WTC11 (cell line): Measurements from ENCODE around the gene KCNG3. TPM values are rescaled to one million over a fixed set of nuclear protein-coding genes. Genes with fewer than 3 reads are reported as not detected.

Source experiments
- ATAC-seq: fragments of 200-7000 bp; cut with Tn5 transposase; 2 replicates; pipeline ENCODE4 v1.10.0; 2021; ENCODE audit warnings: mild to moderate bottlenecking, moderate library complexity
- CTCF ChIA-PET: fragments of 300-600 bp; sonication (Branson Sonifier 250); formaldehyde crosslinking; loops from one replicate; lab custom pipeline; 2021; ENCODE audit warnings: antibody characterized with exemption; lab: Charles Lee
- POLR2A ChIA-PET: fragments of 350-600 bp; sonication (Branson Sonifier 250); formaldehyde crosslinking; loops from one replicate; lab custom pipeline; 2021; ENCODE audit warnings: antibody characterized with exemption; lab: Charles Lee
- DNase-seq: peaks from one replicate; pipeline ENCODE4 v3.0.0; 2021; ENCODE audit warnings: low spot score
- H3K27ac Mint-ChIP-seq: 2 replicates; pipeline ENCODE4 v1.8.0; 2021; ENCODE audit warnings: mixed read lengths
- H3K27me3 Mint-ChIP-seq: 2 replicates; pipeline ENCODE4 v1.8.0; 2021; ENCODE audit warnings: low read depth, mild to moderate bottlenecking, moderate library complexity, mixed read lengths
- H3K36me3 Mint-ChIP-seq: 2 replicates; pipeline ENCODE4 v1.8.0; 2021; ENCODE audit warnings: mixed read lengths
- H3K4me1 Mint-ChIP-seq: 2 replicates; pipeline ENCODE4 v1.8.0; 2022; ENCODE audit warnings: mixed read lengths
- H3K4me3 Mint-ChIP-seq: 2 replicates; pipeline ENCODE4 v1.8.0; 2021; ENCODE audit warnings: mild to moderate bottlenecking, moderate library complexity, mixed read lengths
- H3K9me3 Mint-ChIP-seq: 2 replicates; pipeline ENCODE4 v1.8.0; 2021; ENCODE audit warnings: mixed read lengths
- ATF1 ChIP-seq: sonication (generic); formaldehyde crosslinking; IDR thresholded peaks from 2 replicates; pipeline ENCODE4 v1.8.1; 2023; ENCODE audit warnings: mild to moderate bottlenecking, moderate library complexity, missing genetic modification reagents
- CREB1 ChIP-seq: sonication (generic); formaldehyde crosslinking; IDR thresholded peaks from 2 replicates; pipeline ENCODE4 v1.8.0; 2023; ENCODE audit warnings: mild to moderate bottlenecking, missing genetic modification reagents
- ETV6 ChIP-seq: sonication (generic); formaldehyde crosslinking; IDR thresholded peaks from 2 replicates; pipeline ENCODE4 v1.8.1; 2022; ENCODE audit warnings: mild to moderate bottlenecking, missing genetic modification reagents
- FOXJ3 ChIP-seq: sonication (generic); formaldehyde crosslinking; IDR thresholded peaks from 2 replicates; pipeline ENCODE4 v1.9.0; 2021; ENCODE audit warnings: missing genetic modification reagents, mild to moderate bottlenecking, borderline replicate concordance
- GRHL2 ChIP-seq: fragments of 250-450 bp; sonication (Bioruptor Pico); IDR thresholded peaks from 2 replicates; pipeline ENCODE4 v1.8.0; 2022; ENCODE audit warnings: mild to moderate bottlenecking, moderate library complexity; ENCODE audit not compliant: insufficient replicate concordance, severe bottlenecking
- HMGA2 ChIP-seq: fragments of 250-450 bp; sonication (Bioruptor Pico); IDR thresholded peaks from 2 replicates; pipeline ENCODE4 v1.4.0; 2021; ENCODE audit warnings: mild to moderate bottlenecking, moderate library complexity
- IRF2 ChIP-seq: sonication (generic); formaldehyde crosslinking; IDR thresholded peaks from 2 replicates; pipeline ENCODE4 v1.8.0; 2022; ENCODE audit warnings: low read depth, missing genetic modification reagents, borderline replicate concordance
- JUN ChIP-seq: sonication (generic); formaldehyde crosslinking; IDR thresholded peaks from 2 replicates; pipeline ENCODE4 v1.8.0; 2023; ENCODE audit warnings: mild to moderate bottlenecking, missing genetic modification reagents
- NFATC4 ChIP-seq: fragments of 250-450 bp; sonication (Bioruptor Pico); IDR thresholded peaks from 2 replicates; pipeline ENCODE4 v1.9.0; 2021; ENCODE audit warnings: mild to moderate bottlenecking
- NR3C1 ChIP-seq: sonication (generic); formaldehyde crosslinking; conservative IDR thresholded peaks from 2 replicates; pipeline ENCODE4 v1.8.1; 2023; ENCODE audit warnings: low read depth, mild to moderate bottlenecking, missing genetic modification reagents
- OVOL2 ChIP-seq: fragments of 250-450 bp; sonication (Bioruptor Pico); IDR thresholded peaks from 2 replicates; pipeline ENCODE4 v1.9.0; 2021; ENCODE audit warnings: mild to moderate bottlenecking, borderline replicate concordance
- PRRX2 ChIP-seq: fragments of 250-450 bp; sonication (Bioruptor Pico); IDR thresholded peaks from 2 replicates; pipeline ENCODE4 v1.8.0; 2021; ENCODE audit warnings: mild to moderate bottlenecking
- ZNF121 ChIP-seq: sonication (generic); formaldehyde crosslinking; IDR thresholded peaks from 2 replicates; pipeline ENCODE4 v1.8.0; 2023; ENCODE audit warnings: missing genetic modification reagents
- ZNF138 ChIP-seq: sonication (generic); formaldehyde crosslinking; conservative IDR thresholded peaks from 2 replicates; pipeline ENCODE4 v1.8.1; 2022; ENCODE audit warnings: mild to moderate bottlenecking, moderate library complexity, missing genetic modification reagents
- ZNF232 ChIP-seq: sonication (generic); formaldehyde crosslinking; IDR thresholded peaks from 2 replicates; pipeline ENCODE4 v1.8.0; 2022; ENCODE audit warnings: mild to moderate bottlenecking, missing genetic modification reagents
- ZNF317 ChIP-seq: sonication (generic); formaldehyde crosslinking; IDR thresholded peaks from 2 replicates; pipeline ENCODE4 v1.8.1; 2023; ENCODE audit warnings: low read depth, mild to moderate bottlenecking, moderate library complexity, missing genetic modification reagents, borderline replicate concordance
- ZNF396 ChIP-seq: fragments of 250-450 bp; sonication (Bioruptor Pico); IDR thresholded peaks from 2 replicates; pipeline ENCODE4 v1.8.0; 2021; ENCODE audit warnings: mild to moderate bottlenecking, moderate library complexity, borderline replicate concordance
- total RNA-seq: library from RNA; stranded (reverse); gene quantifications from 3 replicates; pipeline ENCODE4 v1.2.3, GENCODE V29; 2021
- TF ChIP-seq, protein P1 (sequence below): sonication (generic); formaldehyde crosslinking; IDR thresholded peaks from 2 replicates; pipeline ENCODE4 v1.8.1; 2022; ENCODE audit warnings: mild to moderate bottlenecking, moderate library complexity, missing genetic modification reagents
- TF ChIP-seq, protein P2 (sequence below): fragments of 250-450 bp; sonication (Bioruptor Pico); IDR thresholded peaks from 2 replicates; pipeline ENCODE4 v1.9.0; 2021; ENCODE audit warnings: mild to moderate bottlenecking, borderline replicate concordance
- TF ChIP-seq, protein P3 (sequence below): sonication (generic); formaldehyde crosslinking; IDR thresholded peaks from 2 replicates; pipeline ENCODE4 v1.8.1; 2022; ENCODE audit warnings: low read depth, mild to moderate bottlenecking, moderate library complexity, missing genetic modification reagents, borderline replicate concordance
- TF ChIP-seq, protein P4 (sequence below): sonication (generic); formaldehyde crosslinking; conservative IDR thresholded peaks from 2 replicates; pipeline ENCODE4 v1.8.1; 2023; ENCODE audit warnings: mild to moderate bottlenecking, low read depth, missing genetic modification reagents, moderate library complexity
- TF ChIP-seq, protein P5 (sequence below): fragments of 250-450 bp; sonication (Bioruptor Pico); IDR thresholded peaks from 2 replicates; pipeline ENCODE4 v1.9.0; 2021; ENCODE audit warnings: moderate library complexity, mild to moderate bottlenecking, inconsistent platforms, borderline replicate concordance
- TF ChIP-seq, protein P6 (sequence below): sonication (generic); formaldehyde crosslinking; IDR thresholded peaks from 2 replicates; pipeline ENCODE4 v1.8.1; 2023; ENCODE audit warnings: mild to moderate bottlenecking, missing genetic modification reagents, moderate library complexity

Gene KCNG3
- total RNA-seq, 1 experiment from 2014 or later = 15.5 TPM

DNA sequence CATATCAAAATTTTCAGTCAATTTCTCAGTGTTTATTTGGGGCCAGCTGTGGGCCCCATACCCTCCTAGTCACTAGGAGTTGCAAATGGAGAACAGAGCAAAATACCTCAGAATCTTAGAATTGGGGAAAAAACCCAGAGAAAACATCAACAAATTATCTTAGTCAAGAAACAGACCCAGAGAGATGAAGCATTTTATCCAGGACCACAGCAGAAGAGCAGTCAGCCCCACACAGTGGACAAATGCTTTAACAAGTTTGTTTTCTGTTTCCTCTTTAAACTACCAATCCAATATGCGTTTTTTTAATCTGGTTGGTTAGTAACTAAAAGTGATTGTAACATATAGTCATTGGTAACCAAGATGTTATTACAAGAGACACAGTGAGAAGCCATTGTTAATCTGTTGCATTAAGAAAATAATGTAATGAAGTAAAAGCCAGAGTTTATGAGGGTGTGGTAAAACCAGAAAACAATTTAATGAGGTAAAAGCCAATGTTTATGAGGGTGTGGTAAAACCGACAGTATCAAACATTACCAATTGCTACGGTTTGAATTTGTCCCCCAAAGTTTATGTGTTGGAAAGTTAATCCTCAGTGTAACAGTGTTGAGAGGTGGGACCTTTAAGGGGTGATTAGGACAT is 72.1 kb downstream of the KCNG3 start:
- Mint-ChIP-seq H3K36me3 (no peaks in the 10 kb centered on the region), H3K4me3 (no peak overlapping the region), H3K4me1 (peaks cover 24% of the 10 kb centered on the region), H3K27me3 (no peaks in the 10 kb centered on the region), H3K9me3 (no peaks in the 10 kb centered on the region), H3K27ac (no peak overlapping the region)
- ChIA-PET CTCF (no interaction called here), POLR2A (no interaction called here)
- TF ChIP-seq, protein P1, sequence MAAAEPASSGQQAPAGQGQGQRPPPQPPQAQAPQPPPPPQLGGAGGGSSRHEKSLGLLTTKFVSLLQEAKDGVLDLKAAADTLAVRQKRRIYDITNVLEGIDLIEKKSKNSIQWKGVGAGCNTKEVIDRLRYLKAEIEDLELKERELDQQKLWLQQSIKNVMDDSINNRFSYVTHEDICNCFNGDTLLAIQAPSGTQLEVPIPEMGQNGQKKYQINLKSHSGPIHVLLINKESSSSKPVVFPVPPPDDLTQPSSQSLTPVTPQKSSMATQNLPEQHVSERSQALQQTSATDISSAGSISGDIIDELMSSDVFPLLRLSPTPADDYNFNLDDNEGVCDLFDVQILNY (CRISPR knock-in tag) = no peak
- TF ChIP-seq HMGA2 (CRISPR knock-in tag) (no peak), JUN (CRISPR knock-in tag) (no peak), OVOL2 (CRISPR knock-in tag) (no peak)
- TF ChIP-seq, protein P2, sequence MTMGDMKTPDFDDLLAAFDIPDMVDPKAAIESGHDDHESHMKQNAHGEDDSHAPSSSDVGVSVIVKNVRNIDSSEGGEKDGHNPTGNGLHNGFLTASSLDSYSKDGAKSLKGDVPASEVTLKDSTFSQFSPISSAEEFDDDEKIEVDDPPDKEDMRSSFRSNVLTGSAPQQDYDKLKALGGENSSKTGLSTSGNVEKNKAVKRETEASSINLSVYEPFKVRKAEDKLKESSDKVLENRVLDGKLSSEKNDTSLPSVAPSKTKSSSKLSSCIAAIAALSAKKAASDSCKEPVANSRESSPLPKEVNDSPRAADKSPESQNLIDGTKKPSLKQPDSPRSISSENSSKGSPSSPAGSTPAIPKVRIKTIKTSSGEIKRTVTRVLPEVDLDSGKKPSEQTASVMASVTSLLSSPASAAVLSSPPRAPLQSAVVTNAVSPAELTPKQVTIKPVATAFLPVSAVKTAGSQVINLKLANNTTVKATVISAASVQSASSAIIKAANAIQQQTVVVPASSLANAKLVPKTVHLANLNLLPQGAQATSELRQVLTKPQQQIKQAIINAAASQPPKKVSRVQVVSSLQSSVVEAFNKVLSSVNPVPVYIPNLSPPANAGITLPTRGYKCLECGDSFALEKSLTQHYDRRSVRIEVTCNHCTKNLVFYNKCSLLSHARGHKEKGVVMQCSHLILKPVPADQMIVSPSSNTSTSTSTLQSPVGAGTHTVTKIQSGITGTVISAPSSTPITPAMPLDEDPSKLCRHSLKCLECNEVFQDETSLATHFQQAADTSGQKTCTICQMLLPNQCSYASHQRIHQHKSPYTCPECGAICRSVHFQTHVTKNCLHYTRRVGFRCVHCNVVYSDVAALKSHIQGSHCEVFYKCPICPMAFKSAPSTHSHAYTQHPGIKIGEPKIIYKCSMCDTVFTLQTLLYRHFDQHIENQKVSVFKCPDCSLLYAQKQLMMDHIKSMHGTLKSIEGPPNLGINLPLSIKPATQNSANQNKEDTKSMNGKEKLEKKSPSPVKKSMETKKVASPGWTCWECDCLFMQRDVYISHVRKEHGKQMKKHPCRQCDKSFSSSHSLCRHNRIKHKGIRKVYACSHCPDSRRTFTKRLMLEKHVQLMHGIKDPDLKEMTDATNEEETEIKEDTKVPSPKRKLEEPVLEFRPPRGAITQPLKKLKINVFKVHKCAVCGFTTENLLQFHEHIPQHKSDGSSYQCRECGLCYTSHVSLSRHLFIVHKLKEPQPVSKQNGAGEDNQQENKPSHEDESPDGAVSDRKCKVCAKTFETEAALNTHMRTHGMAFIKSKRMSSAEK (CRISPR knock-in tag) = no peak
- ATAC-seq (no peak), DNase-seq (no peak)

DNA sequence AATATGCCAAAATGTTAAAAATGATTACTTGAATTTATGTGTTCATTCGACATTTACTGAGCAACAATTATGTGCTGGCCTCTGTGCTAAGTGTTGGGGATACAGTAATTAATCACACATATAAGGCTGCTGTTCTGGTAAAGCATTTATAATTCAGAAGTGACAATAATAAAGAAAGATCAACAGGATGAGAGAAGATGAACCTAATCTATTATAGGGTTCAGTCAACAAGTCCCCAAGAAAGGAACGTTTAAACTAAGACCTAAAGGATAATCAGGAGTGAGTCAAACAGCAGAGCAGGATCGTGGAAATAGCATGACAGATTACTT is 72.7 kb downstream of the KCNG3 start:
- Mint-ChIP-seq H3K4me1 (peaks cover 21% of the 10 kb centered on the region), H3K36me3 (peaks cover 2% of the 10 kb centered on the region; the same call in 1 of the 2 replicates), H3K27ac (peak overlapping the region; percentile 61), H3K9me3 (peaks cover 3% of the 10 kb centered on the region), H3K4me3 (no peak overlapping the region), H3K27me3 (no peaks in the 10 kb centered on the region)
- TF ChIP-seq, protein P3, sequence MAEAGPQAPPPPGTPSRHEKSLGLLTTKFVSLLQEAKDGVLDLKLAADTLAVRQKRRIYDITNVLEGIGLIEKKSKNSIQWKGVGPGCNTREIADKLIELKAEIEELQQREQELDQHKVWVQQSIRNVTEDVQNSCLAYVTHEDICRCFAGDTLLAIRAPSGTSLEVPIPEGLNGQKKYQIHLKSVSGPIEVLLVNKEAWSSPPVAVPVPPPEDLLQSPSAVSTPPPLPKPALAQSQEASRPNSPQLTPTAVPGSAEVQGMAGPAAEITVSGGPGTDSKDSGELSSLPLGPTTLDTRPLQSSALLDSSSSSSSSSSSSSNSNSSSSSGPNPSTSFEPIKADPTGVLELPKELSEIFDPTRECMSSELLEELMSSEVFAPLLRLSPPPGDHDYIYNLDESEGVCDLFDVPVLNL = no peak
- no peak for TF ChIP-seq NR3C1 (CRISPR knock-in tag)
- DNase-seq (no peak), ATAC-seq (no peak)
- ChIA-PET CTCF (no interaction called here), POLR2A (no interaction called here)

DNA sequence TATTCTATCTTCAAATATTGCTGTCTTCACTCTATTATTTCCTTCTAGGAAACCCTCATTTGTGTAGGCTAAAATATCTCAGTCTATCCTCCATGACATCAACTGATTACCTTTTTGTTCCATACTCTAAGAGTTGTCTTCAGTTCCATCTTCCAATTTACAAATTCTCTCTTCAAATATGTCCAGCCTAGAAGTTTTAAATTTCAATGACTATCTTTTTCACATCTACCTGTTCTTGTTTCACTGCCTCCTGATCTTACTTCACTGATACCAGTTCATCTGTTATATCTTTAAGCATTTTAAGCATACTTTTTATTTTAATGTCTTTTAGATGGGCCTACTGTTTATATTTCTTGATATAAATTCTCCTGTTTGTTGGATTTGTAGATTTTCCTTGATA is 79.1 kb downstream of the KCNG3 start:
- no peaks in the 10 kb centered on the region for H3K27me3 Mint-ChIP-seq
- DNase-seq (no peak), ATAC-seq (no peak)
- H3K27ac Mint-ChIP-seq = no peak overlapping the region
- ChIA-PET CTCF (no interaction called here), POLR2A (no interaction called here)
- TF ChIP-seq ZNF138 (CRISPR knock-in tag) (no peak), ATF1 (CRISPR knock-in tag) (no peak), ZNF232 (no peak), ZNF317 (no peak), FOXJ3 (CRISPR knock-in tag) (no peak), ZNF396 (CRISPR knock-in tag) (no peak), ZNF121 (no peak), PRRX2 (no peak), CREB1 (CRISPR knock-in tag) (no peak), GRHL2 (CRISPR knock-in tag) (no peak), ETV6 (CRISPR knock-in tag) (no peak), NFATC4 (CRISPR knock-in tag) (no peak), IRF2 (CRISPR knock-in tag) (no peak)
- TF ChIP-seq, protein P4, sequence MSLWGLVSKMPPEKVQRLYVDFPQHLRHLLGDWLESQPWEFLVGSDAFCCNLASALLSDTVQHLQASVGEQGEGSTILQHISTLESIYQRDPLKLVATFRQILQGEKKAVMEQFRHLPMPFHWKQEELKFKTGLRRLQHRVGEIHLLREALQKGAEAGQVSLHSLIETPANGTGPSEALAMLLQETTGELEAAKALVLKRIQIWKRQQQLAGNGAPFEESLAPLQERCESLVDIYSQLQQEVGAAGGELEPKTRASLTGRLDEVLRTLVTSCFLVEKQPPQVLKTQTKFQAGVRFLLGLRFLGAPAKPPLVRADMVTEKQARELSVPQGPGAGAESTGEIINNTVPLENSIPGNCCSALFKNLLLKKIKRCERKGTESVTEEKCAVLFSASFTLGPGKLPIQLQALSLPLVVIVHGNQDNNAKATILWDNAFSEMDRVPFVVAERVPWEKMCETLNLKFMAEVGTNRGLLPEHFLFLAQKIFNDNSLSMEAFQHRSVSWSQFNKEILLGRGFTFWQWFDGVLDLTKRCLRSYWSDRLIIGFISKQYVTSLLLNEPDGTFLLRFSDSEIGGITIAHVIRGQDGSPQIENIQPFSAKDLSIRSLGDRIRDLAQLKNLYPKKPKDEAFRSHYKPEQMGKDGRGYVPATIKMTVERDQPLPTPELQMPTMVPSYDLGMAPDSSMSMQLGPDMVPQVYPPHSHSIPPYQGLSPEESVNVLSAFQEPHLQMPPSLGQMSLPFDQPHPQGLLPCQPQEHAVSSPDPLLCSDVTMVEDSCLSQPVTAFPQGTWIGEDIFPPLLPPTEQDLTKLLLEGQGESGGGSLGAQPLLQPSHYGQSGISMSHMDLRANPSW (CRISPR knock-in tag) = no peak
- TF ChIP-seq, protein P5, sequence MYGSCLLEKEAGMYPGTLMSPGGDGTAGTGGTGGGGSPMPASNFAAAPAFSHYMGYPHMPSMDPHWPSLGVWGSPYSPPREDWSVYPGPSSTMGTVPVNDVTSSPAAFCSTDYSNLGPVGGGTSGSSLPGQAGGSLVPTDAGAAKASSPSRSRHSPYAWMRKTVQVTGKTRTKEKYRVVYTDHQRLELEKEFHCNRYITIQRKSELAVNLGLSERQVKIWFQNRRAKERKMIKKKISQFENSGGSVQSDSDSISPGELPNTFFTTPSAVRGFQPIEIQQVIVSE (CRISPR knock-in tag) = no peak
- TF ChIP-seq, protein P6, sequence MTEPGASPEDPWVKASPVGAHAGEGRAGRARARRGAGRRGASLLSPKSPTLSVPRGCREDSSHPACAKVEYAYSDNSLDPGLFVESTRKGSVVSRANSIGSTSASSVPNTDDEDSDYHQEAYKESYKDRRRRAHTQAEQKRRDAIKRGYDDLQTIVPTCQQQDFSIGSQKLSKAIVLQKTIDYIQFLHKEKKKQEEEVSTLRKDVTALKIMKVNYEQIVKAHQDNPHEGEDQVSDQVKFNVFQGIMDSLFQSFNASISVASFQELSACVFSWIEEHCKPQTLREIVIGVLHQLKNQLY (CRISPR knock-in tag) = no peak
- H3K4me1 Mint-ChIP-seq = peaks cover 3% of the 10 kb centered on the region
- H3K36me3 Mint-ChIP-seq = peaks cover 31% of the 10 kb centered on the region
- H3K4me3 Mint-ChIP-seq = no peak overlapping the region
- peaks cover 31% of the 10 kb centered on the region for H3K9me3 Mint-ChIP-seq
